ENCODE results near the gene KSR1. TPM values are rescaled to one million over a fixed set of nuclear protein-coding genes. Genes with fewer than 3 reads are reported as not detected.
"Not testable (repeated sequence)": the region's sequence is repeated elsewhere in the genome, so short reads cannot be mapped to it uniquely, and the experiment has no call there.

KSR1 gene
- total RNA-seq, 4 donors from 2014 or later: 10.4 to 17.7 (median 13.2) TPM

DNA sequence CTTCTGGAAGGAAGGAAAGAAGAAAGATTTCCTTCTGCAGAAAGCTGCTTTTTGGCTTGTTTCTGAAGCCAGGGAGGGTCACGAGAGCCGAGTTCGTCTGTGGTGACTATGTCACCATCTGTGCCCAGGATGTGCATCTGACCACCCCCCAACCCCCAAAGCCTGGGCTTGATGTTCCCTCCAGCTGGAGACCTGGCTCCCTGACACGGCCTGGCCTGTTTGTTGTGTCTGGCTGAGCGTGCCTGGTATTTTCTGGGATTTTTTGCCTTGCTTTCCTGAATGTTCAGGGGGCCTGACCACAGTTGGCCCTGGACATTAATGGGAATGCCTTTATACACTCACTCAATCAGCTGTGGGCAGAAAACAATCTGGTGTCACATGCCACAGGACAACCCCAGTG is 213.6 kb downstream of the KSR1 start:
- TF ChIP-seq POLR2A (IDR thresholded peaks at IDR 0.05): no peak
- TF ChIP-seq, protein P1, sequence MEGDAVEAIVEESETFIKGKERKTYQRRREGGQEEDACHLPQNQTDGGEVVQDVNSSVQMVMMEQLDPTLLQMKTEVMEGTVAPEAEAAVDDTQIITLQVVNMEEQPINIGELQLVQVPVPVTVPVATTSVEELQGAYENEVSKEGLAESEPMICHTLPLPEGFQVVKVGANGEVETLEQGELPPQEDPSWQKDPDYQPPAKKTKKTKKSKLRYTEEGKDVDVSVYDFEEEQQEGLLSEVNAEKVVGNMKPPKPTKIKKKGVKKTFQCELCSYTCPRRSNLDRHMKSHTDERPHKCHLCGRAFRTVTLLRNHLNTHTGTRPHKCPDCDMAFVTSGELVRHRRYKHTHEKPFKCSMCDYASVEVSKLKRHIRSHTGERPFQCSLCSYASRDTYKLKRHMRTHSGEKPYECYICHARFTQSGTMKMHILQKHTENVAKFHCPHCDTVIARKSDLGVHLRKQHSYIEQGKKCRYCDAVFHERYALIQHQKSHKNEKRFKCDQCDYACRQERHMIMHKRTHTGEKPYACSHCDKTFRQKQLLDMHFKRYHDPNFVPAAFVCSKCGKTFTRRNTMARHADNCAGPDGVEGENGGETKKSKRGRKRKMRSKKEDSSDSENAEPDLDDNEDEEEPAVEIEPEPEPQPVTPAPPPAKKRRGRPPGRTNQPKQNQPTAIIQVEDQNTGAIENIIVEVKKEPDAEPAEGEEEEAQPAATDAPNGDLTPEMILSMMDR (IDR thresholded peaks at IDR 0.05 in 4 of 5, conservative IDR thresholded peaks at IDR 0.05 in 1 of 5): no peak
- intact Hi-C loops (cut with DNase I; ENCODE audit: low total_unique reads) (no loop called here), in situ Hi-C loops (cut with MboI; ENCODE audit: low sequenced_read_pairs in 4 of 4) (loop anchor here in 2 of 4 donors (25.0 kb wide), 2 partner anchors 92 to 217 kb away; partner anchors contain the start of gene LYRM9 (in 1 of the 2))
- no peak overlapping the region for H3K4me3 ChIP-seq
- H3K4me1 ChIP-seq: no peaks in the 10 kb centered on the region
- ATAC-seq (no peak), DNase-seq (no peak)
- no peak overlapping the region for H3K27ac ChIP-seq
- H3K9me3 ChIP-seq: no peaks in the 10 kb centered on the region
- H3K27me3 ChIP-seq: no peaks in the 10 kb centered on the region
- no peaks in the 10 kb centered on the region for H3K36me3 ChIP-seq

DNA sequence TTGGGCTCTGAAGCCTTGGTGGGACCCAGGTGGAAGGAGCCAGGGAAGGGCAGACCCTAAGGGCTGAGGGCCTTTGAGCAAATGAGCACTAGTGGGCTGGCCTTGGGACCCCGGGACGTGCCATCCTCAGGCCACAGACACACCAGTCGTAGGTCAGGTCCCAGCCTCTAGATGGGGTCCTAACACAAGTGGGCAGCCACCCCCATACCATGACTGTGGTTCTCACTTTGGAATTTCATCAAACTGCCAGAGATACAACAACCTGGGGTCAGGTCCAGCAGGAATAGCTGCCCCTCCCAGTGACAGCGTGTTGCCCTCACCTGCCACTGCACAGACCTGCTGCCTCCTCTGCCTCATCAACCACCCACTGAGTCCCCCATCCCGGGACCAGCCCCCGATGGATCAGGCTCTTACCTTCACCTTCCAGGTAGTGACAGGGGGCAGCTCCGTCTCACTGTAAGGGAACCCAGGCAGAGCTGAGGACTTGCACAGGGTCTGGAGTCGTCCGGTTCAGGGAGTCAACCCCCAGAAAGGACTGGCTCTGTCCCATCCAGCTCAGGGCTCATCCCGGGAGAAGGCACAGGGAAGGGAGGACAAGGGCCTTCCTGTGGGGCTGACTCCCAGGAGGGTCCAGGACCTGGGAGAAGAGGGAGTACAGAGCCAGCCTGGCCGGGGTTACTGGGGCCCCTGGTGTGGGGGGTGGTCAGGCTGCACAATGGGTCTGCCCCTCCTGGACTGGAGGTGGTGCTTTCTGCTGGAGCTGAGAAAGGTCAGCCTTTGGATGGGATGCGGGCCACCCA is 214.7 kb downstream of the KSR1 start:
- DNase-seq (no peak), ATAC-seq (no peak)
- Histone ChIP-seq H3K9me3 (no peaks in the 10 kb centered on the region), H3K36me3 (no peaks in the 10 kb centered on the region), H3K4me1 (no peaks in the 10 kb centered on the region), H3K27me3 (no peaks in the 10 kb centered on the region), H3K27ac (no peak overlapping the region), H3K4me3 (no peak overlapping the region)
- in situ Hi-C loops (cut with MboI; ENCODE audit: low sequenced_read_pairs in 4 of 4): loop anchor here in 2 of 4 donors (25.0 kb wide), 2 partner anchors 91 to 216 kb away; partner anchors contain the start of gene LYRM9 (in 1 of the 2)
- intact Hi-C loops (cut with DNase I; ENCODE audit: low total_unique reads): no loop called here
- TF ChIP-seq, protein P1 (IDR thresholded peaks at IDR 0.05 in 4 of 5, conservative IDR thresholded peaks at IDR 0.05 in 1 of 5): no peak
- TF ChIP-seq POLR2A (IDR thresholded peaks at IDR 0.05): no peak

DNA sequence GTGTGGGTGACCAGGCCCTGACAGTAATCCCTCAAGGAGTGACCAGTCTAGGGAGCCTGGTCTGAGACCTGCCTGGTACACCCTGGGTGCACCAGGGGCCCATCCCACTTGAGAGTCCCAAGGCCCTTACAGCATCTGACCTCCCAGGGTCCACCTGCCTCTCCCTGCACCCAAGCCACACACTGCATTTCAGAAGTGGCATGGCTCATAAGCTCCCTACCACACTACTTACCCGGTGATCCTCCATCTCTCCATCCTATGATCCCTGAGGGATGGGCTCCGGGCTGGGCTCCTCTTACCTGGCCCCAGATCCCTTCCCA is 215.3 kb downstream of the KSR1 start:
- intact Hi-C loops (cut with DNase I; ENCODE audit: low total_unique reads): no loop called here
- no peak for ATAC-seq
- in situ Hi-C loops (cut with MboI; ENCODE audit: low sequenced_read_pairs in 4 of 4): loop anchor here in 2 of 4 donors (25.0 kb wide), 2 partner anchors 91 to 216 kb away; partner anchors contain the start of gene LYRM9 (in 1 of the 2)
- Histone ChIP-seq H3K27ac (no peak overlapping the region), H3K4me1 (no peaks in the 10 kb centered on the region), H3K4me3 (no peak overlapping the region), H3K27me3 (no peaks in the 10 kb centered on the region), H3K9me3 (no peaks in the 10 kb centered on the region), H3K36me3 (no peaks in the 10 kb centered on the region)
- TF ChIP-seq POLR2A (IDR thresholded peaks at IDR 0.05): no peak
- TF ChIP-seq, protein P1 (IDR thresholded peaks at IDR 0.05 in 4 of 5, conservative IDR thresholded peaks at IDR 0.05 in 1 of 5): no peak
- no peak for DNase-seq

DNA sequence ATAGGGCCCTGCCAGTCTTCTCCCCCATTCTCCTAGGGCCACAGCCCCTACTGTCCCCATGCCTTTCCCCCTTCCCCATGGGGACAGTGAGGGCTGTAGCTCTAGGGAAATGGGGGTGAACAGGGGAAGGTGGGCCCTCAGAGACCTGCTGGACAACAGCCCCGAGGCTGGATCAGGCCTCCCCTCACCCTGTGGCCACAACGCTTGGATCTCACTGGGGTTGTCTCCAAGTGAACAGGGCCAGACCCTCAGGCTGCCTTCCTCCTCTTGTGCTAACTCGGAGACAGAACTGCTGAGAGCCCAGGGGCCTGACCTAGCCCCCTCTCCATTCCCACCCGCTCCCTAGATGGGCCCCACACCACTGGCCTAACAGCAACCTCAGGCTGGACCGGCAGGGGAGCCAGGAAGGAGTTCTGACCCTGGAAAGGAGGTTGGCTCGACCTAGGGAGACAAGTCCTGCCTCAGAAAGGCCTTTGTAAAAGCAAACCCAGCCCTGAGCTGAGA is 215.8 kb downstream of the KSR1 start:
- H3K4me1 ChIP-seq; DNase-seq; H3K27ac ChIP-seq; intact Hi-C loops (cut with DNase I; ENCODE audit: low total_unique reads); H3K4me3 ChIP-seq; H3K27me3 ChIP-seq; H3K9me3 ChIP-seq; ATAC-seq; H3K36me3 ChIP-seq: not testable (repeated sequence)
- in situ Hi-C loops (cut with MboI; ENCODE audit: low sequenced_read_pairs in 4 of 4): loop anchor here in 2 of 4 donors (25.0 kb wide), 2 partner anchors 90 to 215 kb away; partner anchors contain the start of gene LYRM9 (in 1 of the 2)

DNA sequence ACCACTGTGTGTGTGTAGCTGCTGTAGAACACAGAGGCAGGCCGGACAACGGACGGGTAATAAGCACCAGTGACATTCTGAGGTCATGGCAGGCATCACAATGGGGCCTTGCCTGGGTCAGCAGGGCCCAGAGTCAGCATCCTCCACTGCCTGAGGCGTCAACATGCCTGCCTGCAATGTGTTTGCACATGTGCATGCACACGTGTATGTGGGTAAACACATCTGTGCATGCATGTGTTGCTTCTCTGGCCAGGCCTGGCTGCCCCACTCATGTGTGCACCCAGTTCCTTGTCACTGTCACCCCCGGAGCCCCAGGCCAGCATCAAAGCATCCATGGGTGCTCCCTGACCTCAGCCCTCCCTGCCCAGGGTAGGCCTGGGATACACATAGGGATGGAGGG is 218.1 kb downstream of the KSR1 start:
- Histone ChIP-seq H3K27ac (no peak overlapping the region), H3K4me3 (no peak overlapping the region), H3K4me1 (no peaks in the 10 kb centered on the region), H3K9me3 (no peaks in the 10 kb centered on the region), H3K36me3 (no peaks in the 10 kb centered on the region), H3K27me3 (no peaks in the 10 kb centered on the region)
- no peak for ATAC-seq
- intact Hi-C loops (cut with DNase I; ENCODE audit: low total_unique reads): no loop called here
- no peak for DNase-seq
- in situ Hi-C loops (cut with MboI; ENCODE audit: low sequenced_read_pairs in 4 of 4): loop anchor here in 2 of 4 donors (25.0 kb wide), 2 partner anchors 88 to 213 kb away; partner anchors contain the start of gene LYRM9 (in 1 of the 2)
- TF ChIP-seq POLR2A (IDR thresholded peaks at IDR 0.05): no peak
- TF ChIP-seq, protein P1 (IDR thresholded peaks at IDR 0.05 in 4 of 5, conservative IDR thresholded peaks at IDR 0.05 in 1 of 5): no peak

Data from gastrocnemius medialis (tissue), 4 donors.